Left ventricle myocardium superior (tissue), 1 donor: ENCODE data around the gene MDFI. TPM values are rescaled to one million over a fixed set of nuclear protein-coding genes. Genes with fewer than 3 reads are reported as not detected.

Experiments
- ATAC-seq: fragments of 200-7000 bp; cut with Tn5 transposase; one replicate; pipeline ENCODE4 v1.9.1; 2020; ENCODE audit warnings: mild to moderate bottlenecking, moderate library complexity
- DNase-seq: peaks from one replicate; pipeline ENCODE4 v3.0.0-alpha.2; 2020
- intact Hi-C: fragments of 100-400 bp; cut with micrococcal nuclease; formaldehyde crosslinking; loops from one replicate; pipeline ENCODE4 v1.11.0; 2022
- total RNA-seq: library from RNA; stranded (reverse); fragmentation: NEBNext Ultra II Directional; extraction: Animal tissue kit (Norgen Biotek cat#: 25700); gene quantifications from one replicate; pipeline ENCODE4 v1.2.1, GENCODE V29; 2021
- donor health status: DM: no; HTN: yes; CAD: no; lungs with severe emphysema.

Gene MDFI
- total RNA-seq, 1 donor from 2014 or later: 1.3 TPM

DNA sequence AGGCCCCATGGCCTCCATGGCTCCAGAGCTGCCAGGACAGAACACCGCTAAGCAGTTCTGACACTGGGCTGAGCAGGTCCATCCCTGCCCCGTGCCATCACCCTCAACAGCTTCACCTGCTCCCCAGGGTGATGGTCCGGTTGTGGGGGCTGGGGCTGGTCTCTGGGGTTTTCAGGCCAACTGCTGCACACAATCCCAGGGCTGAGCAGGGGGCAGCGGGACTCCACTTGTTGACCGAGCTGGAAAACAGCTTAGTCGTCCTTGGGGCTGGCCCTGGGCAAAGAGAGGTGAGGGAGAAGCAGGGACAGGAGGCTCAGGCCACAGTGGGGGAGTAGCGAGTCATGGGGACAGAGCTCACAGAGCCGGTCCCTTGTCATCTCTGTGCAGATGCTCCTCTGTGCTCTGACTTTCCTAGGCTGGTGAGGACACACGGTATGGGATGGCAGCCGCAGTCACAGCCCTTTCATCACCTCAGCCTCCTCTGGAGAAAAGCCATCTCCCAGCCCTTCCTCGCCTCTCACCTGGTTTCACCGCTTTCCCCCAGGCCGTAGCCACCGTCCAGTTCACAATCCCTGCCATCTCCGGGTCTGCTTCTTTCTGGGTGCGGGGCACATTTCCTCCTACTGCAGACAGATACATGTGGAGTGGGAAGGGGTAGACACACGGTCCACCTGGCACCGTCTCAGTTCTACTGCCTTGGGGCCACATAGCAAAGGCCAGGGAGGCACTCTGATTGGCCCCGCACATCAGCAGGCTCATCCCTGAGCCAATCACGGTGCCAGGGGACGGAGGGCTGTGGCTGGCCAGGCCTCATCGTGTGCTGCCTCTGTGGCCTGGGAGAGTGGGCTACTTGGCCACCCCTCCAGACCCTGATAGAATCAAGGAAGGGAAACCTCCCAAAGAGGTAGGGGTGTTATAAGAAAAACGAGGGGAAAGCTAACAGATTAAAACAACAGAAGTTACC lies 19.1 kb downstream of the MDFI start:
- DNase-seq: no peak
- no peak for ATAC-seq
- intact Hi-C loops: no loop called here

DNA sequence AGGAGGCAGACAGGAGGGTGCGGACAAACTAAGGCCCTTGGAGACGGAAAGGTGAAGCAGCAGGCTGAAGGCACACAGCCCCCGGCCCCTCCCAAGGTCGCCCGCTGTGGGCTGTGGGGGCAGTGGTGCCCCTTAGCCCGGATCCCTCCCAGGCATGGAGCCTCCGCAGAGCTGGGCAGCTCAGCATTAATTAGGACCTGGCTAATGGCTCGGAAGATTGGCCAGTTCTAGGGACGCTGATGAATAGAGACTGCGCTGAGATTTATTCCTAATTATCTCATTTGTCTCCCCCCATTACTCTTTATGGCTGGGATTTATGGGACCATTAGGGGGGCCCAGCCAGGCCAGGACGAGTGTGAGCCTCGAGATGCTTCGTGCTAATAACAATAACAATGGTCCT lies 20.4 kb downstream of the MDFI start:
- no peak for ATAC-seq

DNA sequence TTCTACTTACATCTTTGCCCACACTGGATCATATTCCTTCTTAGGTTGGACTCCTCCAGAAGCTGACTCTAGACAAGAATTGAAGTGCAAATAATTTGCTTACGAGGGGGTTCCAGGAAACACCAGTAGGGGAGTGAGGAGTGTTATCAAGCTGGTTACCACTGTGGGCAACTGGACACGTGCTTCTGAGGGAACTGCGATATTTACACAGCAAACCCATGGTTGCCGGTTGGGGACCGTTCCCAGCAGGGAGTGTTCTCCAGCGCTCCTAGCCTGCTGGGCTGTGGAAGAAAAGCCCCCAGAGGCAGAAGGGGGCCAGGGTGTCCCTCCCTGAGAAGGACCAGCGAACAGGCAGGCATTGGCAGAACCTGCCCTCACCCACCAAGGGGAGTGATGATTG lies 21.7 kb downstream of the MDFI start:
- ATAC-seq: no peak
- no peak for DNase-seq
- intact Hi-C loops: no loop called here

More for the DNA sequence above, 20.4 kb downstream of the MDFI start:
- DNase-seq: no peak
- intact Hi-C loops: no loop called here

DNA sequence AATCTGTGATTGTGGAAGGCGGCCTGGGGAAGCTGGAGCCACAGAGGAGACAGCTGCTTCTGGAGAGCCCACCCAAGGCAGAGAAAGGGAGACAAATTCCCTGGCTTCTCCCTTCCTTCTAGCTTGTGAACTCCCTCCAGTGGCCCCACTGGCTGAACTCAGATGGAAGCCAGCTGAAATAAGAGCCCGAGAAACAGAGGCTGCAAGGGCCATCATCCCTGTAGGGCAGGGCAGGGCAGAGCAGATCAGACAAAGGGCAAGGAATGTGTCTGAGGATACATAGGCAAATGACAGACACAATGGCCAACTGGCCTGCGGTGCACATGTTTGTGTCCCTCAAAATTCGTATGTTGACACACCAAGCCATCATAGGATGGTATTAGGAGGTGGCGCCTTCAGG lies 25.3 kb downstream of the MDFI start:
- ATAC-seq (no peak), DNase-seq (no peak)
- intact Hi-C loops: no loop called here

DNA sequence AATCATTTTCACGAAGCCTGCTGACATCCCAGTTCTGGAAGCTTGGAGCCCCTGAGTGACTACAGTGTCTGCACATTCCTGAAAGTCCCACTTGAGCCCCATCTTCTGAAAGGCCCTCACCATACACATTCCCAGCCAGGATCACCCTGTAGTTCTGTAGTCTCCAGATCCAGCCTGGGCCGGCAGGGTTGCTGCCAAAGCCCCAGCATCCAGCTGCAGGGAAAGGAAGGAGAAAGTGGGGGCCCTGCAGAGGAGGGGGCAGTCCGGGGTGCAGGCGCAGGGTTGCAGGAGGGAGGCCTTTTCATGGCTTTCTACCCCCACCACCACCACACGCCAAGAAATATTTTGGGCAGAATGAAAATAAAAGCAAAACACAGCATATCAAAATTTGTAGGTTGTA lies 26.0 kb downstream of the MDFI start:
- intact Hi-C loops: no loop called here
- DNase-seq (no peak), ATAC-seq (no peak)

DNA sequence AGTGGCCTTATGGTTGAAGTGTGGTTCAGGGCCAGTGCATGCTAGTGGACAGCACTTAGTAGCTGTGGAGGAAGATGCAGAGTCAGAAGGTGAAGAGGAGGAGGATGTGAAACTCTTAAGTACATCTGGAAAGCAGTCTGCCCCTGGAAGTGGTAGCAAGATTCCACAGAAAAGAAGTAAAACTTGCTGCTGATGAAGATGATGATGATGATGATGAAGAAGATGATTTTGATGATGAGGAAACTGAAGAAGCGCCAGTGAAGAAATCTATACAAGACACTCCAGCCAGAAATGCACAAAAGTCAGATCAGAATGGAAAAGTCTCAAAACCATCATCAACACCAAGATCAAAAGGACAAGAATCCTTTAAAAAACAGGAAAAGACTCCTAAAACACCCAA lies 28.9 kb downstream of the MDFI start:
- DNase-seq: no peak
- no peak for ATAC-seq
- intact Hi-C loops: no loop called here

DNA sequence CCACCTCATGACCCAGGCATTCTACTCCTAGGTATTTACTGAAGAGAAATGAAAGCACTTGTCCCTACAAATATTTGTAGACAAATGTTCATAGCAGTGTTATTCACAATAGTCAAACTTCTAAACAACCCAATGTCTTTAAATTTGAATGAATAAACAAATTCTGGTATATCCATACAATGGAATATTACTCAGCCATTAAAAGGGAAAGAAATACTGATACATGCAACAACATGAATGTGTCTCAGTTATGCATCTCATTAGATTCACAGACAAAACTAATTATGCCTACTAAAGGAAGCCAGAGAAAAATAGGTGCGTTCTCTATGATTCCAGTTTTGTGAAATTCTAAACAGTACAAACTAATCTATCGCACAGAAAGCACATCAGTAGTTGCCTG lies 30.7 kb downstream of the MDFI start:
- DNase-seq (no peak), ATAC-seq (no peak)
- intact Hi-C loops: no loop called here

DNA sequence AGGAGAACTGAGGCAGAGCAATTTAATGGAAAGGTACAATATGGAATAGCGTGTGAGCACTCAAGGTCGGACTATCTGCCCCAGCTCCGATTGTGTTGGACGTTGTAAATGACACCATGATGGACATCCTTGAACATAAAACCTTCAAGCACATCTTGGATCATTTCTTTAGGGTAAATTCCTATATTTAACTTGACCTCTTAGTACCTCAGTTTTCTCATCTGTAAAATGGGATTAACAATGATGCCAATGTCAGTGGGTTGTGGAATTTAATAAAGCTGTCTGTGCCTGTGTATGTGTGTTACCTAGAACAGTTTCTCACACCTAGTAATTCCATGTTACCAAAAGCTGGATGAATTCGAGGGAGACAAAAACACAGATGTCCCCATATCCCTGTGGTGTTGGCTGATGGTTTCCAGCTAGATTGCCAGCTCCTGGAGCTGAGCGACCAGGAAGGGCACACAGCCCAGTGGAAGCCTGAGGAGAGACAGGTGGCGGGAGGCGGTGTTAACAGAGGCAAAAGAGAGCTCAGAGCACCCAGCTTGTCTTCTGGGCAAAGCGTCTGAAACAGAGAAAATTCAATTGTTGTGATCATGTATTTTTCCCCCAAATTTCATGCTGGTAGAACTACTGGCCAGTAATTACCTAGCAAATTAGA lies 32.6 kb downstream of the MDFI start:
- no peak for ATAC-seq
- no peak for DNase-seq
- intact Hi-C loops: no loop called here

DNA sequence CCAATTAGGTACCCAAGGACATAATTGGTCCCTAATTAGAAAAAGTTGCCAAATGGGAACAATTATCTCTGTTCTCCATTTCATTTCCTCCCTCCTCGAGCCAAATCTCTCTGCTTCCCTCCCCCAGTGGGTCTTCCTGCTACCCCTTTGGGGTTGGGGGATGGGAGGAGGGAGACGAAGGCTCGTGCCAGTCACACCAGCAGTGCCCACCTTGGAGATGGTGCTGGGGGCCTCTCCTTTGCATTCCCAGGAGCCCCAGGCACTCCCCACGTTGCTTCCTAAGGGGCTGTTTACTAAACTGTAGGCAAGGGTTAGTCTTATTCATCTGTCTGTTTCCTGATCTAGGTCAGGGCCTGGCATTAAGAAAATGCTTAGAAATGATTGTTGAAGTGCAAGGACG lies 33.1 kb downstream of the MDFI start:
- no peak for ATAC-seq
- intact Hi-C loops: no loop called here

DNA sequence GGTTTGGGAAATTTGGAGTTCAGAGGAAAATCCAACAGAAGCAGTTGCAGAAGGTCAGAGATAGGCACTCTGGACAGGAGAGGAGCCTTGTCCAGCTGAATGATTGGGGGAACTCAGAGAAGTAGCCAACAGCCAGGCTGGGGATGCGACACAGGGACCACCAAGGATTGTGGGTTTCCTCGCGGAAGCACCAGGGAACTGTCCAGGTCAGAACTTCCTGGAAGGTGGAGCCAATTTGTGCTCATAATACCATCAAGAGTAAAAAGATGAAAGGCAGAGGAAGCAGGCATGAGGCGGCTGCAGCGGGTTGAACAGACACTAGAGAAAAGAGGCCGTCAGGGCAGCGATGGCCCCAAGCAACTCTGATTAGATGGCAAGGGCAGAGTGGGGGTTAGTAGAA lies 33.7 kb downstream of the MDFI start:
- DNase-seq (no peak), ATAC-seq (no peak)
- intact Hi-C loops: no loop called here

More for the DNA sequence above, 33.1 kb downstream of the MDFI start:
- DNase-seq: no peak

DNA sequence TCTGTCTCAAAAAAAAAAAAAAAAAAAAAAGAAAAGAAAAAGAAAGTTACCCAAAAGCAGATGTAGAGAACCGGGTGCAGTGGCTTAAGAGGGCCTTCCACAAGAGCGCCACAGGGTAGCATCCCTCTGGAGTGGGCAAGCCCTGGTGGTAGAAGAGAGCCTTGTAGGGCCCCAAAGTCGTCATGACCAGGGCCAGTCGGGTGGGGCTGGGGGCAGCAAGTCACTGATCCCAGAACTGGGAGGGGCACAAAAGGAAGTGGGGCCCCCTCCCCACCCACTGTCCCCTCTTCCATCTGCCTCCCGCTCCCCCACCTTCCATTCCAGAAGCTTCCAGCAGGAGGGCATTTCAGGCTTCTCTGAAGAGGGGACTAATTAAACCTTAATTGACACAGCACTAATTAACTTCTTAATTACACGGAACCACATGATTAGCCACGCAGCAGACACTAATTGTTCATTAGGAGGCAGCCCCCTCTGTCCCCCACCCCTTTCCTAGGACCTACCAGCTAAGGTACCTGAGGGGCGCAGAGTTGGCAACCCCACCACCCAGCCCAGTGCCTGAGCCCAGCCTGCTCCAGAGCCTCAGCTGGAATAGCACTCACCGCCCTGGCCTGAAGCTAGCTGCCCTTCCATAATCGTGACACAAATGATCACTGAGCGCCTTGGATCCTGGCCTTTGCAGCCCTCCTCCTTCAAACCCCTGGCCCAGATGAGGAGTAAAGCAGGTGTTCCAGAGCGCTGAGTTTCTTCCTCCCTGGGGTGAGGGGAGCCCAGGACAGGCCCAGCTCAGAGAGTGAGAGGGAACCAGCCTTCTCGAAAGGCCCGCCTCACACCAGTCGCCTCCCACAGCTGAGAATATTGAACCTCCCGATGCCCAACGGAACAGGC lies 34.8 kb downstream of the MDFI start:
- intact Hi-C loops: no loop called here
- DNase-seq (no peak), ATAC-seq (no peak)

DNA sequence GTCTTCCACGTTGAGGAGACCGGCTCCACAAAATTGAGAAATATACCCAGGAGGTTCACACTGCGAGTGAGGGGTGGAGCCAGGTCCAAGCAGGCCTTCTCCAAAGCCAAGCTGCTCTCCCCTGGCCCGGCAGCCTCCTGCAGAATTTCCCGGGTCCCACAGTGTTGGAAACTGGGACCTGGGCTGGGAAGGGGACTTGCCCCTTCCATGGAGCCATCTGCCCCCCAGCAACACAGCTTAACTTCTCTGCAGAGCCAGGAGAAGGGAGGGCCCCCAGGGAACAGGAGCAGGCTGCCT lies 35.4 kb downstream of the MDFI start:
- DNase-seq (no peak), ATAC-seq (no peak)
- intact Hi-C loops: no loop called here

DNA sequence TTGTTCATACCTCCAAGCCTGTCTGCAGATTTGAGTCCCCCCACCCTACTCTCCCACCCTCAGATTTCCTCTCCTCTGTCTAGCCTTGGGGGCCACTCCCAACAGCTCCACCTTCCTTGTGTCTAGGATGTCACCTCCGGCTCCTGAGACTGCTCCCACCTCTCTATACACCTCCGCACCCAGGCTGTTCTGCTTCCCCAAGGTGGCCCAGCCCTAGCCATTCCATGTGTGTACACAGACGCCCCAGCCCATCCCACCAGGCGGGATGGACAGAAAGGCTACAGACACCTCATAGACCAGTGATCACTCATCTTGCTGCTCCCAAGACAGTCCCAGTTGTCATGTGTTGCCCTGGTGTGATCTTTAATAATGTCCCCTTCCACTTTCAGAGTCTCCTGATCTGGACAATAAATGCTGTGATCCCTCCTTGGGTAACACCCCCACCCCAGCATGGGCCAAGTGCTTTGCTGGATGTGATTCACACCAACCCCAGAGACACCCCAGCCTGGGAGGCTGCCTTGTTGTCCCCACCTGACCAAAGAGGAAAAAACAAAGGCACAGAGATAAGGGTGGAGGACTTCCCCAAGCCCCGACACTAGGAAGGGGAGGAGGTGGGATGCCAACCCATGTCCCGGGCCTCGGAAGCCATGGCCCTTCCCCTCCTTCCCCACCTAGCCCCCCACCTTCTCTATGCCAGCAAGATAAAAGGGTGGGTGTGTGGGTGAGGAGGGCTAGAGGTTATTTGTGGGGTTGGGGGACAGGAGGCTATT lies 36.1 kb downstream of the MDFI start:
- ATAC-seq (no peak), DNase-seq (no peak)
- intact Hi-C loops: no loop called here

DNA sequence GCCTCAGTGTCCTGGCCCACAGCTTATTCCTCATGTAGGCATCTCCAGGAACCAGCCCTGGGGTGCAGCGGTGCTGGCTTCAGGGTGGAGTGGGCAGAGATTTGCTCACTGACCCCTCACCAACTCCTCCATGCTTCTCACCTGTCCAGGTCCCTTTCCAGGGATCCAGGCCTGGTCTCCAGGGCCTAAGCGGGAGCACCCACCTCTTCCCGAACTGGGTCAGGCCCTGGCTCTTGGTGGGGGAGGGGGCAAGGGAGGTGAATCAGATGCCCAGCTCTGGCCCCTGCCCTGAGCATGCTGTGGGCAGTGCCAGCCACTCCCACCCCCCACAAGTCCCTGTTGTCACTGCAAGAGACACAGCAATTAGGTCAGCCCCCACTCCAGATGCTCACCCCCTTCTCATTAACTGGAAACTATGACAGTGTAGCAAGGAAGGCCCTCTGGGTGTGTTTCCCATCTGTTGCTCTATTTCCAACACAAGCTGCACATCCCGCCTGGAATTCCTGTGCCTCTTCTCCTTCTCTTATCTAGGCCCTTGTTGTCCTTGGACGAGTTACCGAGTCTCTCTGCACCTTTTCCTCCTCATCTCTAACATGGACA lies 37.0 kb downstream of the MDFI start:
- DNase-seq: no peak
- no peak for ATAC-seq
- intact Hi-C loops: no loop called here

DNA sequence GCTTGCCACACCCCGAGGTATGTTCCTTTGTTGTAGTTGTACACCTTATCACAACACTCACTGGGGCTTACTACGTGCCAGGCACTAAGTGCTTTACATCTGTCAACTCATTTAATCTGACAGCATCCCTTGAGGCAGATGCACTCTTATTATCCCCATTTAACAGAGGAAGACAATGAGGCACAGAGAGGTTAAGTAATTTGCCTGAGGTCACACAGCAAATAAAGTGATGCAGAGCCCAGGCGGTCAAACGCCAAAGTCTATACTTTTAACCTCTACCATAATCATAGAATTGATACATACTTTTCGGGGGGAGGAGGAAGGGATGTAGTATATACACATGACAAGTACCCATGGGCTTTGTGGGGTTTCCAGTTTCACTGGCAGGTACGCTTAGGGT lies 37.7 kb downstream of the MDFI start:
- no peak for DNase-seq
- no peak for ATAC-seq
- intact Hi-C loops: no loop called here

DNA sequence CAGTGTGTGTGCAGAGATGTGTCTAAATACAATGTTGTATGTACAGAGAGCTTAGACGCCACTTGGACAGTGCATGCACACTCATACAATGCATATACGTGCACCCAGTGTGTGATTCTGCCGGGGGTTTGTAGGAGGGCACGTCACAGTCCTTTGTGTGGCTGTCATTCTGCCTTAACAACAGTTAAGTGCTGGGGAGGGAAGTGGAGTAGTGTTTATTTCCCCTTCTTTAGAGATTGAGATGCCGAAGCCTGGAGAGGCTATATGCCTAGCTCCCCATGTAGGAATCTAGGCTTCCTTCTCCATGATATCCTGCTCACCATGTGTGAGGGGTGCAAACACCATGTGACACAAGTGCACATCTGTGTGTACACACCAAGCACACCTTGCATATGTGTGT lies 38.2 kb downstream of the MDFI start:
- no peak for ATAC-seq
- intact Hi-C loops: no loop called here
- no peak for DNase-seq

DNA sequence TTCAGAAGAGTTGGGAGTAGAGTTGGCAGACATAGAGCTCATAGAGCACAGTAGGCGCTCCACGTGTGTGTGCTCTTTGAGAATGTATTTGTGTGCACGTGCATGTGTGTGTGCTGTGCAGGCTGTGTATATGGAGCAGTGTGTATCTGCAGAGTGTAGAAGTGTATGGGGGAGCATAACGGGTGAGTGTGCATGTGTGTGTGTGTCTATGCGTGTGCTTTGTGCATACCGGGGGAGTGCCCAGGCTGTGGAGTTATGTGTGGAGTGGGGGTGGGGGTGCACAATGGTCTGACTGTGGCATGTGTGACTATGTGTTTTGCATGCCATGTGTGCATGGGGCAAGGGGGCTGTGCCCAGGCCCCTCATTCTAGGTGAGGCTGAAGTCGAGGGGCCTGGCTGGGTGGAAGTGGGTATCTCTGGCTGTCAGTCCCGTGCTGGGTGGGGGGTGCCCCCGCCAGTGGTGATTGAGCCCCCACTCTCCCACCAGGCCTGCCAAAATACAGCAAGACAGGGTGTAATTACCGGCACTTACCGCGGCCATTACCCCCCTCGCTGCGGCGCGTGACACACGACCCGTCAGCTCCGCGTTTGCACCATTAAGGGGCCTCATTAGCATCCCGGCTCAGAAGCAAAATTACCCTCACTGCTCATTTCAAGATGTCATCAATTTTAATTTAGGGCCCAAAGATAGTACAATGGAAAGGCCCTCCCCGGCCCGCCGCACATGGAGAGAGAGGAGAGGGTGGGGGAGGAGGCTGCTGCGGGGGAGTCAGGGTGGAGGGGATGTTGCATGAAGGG lies 39.1 kb downstream of the MDFI start:
- ATAC-seq (no peak), DNase-seq (no peak)
- intact Hi-C loops: no loop called here

DNA sequence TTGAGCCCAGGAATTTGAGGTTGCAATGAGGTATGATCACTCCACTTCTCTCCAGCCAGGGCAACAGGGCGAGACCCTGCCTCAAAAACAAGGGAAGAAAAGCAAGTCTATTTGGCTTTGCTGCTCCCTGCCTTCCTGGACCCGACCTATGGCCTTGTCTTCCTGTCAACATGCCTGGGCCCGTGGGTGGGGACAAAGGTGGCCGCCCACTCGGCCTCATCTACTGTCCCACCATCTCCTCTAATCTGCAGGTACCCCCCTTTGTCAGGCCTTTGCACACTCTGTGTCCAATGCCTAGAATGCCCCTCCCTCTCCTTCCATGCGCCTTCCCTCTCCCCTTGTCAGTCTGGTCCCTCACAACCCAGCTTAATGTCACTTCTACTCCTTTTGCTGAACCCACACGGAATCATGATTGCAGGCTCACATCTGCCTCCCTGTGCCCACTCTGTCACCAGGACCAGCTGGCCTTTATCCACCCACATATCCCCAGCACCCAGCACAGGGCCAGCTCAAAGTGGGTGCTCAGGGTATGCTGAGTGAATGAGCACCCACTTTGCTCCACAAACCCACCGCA lies 40.3 kb downstream of the MDFI start:
- no peak for DNase-seq
- no peak for ATAC-seq
- intact Hi-C loops: no loop called here
